ENCODE data around the gene NKAIN2.

Gene NKAIN2

DNA sequence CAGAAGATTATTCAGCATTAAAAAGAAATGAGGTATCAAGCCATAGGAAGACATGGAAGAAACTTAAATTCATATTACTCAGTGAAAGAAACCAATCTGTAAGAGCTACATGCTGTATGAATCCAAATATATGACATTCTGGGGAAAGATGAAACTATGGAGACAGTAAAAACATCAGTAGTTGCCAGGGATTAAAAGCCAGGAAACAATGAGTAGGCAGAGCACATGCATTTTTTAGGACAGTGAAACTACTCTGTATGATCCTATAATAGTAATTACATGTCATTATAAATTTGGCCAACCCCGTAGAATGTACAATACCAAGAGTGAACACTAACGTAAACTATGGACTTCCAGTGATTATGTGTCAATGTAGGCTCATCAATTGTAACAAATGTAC is 1065.8 kb downstream of the NKAIN2 start:
- no peak for DNase-seq

DNA sequence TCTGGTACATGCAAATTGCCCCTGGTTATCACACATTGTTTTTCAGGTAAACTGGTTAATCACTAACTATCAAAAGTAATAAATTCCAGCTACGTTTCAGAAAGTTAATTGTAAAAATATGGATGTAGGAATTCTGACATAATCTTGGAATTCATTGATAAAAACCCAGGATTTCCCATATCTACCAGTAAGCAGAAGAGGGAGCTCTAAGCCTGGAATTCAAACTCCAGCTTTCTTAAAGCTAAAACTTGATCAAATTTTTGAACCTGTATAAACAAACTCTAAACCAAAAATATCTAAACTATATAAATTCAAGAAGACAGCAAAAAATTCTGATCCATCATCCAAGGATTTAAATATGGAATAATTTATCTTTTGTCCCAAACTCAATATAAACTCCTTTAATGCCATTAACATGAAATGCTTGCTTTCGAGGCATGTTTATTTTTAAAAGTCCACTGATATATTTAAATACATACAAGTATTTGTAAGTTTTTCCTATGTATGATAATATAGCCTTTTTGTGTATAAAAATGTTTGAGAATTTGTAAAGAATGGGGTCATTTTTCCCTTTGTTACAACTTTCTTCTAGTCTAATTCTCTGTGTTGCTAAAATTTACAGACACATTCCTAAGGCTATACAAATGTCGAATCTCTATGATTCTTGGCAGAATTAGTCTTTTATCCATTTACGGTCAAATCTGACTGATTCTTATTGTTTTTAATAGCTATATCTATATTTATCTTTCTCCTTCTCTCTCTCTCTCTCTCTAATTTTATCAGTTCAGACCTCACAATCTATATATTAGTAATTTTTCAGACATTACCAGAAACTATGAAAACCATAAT is 1067.2 kb downstream of the NKAIN2 start:
- no peak for DNase-seq

DNA sequence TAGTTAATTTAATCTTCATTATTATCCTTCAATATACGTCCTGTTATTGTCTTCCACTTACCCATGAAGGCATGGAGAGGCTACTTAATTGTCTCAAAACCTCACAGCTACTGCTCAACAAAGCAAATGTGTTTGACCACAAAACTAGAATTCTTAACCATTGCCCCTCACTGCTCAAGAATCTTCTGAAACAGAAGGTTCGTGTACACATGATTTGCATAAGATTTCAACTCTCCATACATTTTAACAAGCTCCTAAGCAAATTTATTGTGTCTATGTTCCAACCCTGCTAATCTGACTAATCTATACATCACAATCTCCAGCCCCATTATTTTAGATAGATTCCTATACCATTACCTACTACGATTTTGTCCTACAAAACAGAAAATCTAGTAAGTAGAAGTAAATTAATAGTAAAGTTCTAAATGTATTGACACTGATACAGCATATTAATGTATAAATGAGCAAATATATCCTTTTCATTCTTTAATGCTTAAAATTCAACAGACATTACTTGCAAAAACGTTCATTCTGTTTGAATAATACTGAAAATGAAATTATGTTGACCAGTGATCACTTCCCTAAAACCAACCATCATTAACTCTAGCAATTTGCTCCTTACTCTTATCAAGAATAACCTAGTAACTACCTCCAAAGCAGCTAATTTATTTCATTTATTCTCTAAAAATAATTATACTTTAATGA is 1068.8 kb downstream of the NKAIN2 start:
- DNase-seq: no peak

DNA sequence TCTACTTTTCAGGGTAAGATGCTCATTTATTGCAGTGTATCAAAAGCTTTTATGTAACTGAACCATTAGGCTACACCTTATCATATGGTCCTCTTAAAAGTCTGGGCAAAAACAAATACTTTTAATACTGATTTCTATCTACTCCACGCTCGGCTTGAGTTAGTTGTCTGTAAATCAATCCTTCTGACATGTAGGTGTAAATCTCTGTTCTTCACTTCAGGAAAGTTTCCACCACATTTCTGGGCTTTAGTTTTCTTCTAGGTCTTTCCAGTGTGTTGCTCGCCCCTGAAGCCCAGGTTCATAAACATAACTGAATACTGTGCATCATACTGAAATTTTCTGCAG is 1069.4 kb downstream of the NKAIN2 start:
- DNase-seq: no peak
